Erythroblast (primary cell): Measurements from ENCODE around the gene GPR27.

Source experiments
- GATA1 ChIP-seq: IDR thresholded peaks from 2 replicates; pipeline ENCODE4 v1.6.1; 2011; ENCODE audit warnings: low read depth, mild to moderate bottlenecking, control low read depth, low read length, moderate library complexity
- POLR2A ChIP-seq: IDR thresholded peaks from 2 replicates; pipeline ENCODE4 v1.6.1; 2011; ENCODE audit warnings: mild to moderate bottlenecking, low read length

DNA sequence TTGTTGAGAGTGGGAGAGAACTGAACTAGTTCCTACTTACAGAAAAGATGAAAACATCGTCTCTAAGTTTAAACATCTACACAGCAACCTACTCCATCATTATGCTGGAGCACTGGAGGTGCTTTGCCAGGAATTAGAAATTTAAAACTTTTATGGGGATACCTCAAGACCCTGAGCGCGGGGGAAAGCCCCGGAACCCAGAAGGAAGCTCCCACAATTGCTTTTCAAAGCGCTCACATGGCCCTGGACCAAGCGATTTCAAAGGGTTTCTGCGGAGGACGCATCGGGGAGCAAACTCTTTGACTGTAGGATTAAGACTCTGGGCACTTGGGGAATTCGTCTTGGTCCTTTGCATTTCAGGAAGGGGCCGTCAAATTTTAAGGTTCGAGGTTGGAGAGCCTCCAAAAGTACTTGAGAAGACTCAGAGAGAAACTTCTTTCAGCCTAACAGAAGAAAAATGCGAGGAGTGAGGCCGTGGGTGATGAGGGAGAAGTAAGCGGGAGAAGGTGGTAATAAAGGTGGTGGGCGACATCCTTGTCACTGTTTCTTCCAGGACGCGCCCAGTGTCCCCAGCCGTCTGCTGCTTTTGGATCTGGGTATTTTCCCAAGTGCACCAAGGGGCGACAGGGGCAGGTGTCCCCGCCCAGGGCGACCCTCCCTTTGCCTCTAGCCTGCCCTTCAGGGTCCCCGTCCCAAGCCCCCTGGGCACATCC is 30.7 kb downstream of the GPR27 start:
- no peak for TF ChIP-seq POLR2A
- no peak for TF ChIP-seq GATA1
